GM18526 (cell line): ENCODE data around the gene EML6.

ENCODE experiments used
- POLR2A ChIP-seq: IDR thresholded peaks from 3 replicates; pipeline ENCODE4 v1.6.1; 2011; ENCODE audit not compliant: insufficient read length; ENCODE audit errors: extremely low read depth

The EML6 gene

DNA sequence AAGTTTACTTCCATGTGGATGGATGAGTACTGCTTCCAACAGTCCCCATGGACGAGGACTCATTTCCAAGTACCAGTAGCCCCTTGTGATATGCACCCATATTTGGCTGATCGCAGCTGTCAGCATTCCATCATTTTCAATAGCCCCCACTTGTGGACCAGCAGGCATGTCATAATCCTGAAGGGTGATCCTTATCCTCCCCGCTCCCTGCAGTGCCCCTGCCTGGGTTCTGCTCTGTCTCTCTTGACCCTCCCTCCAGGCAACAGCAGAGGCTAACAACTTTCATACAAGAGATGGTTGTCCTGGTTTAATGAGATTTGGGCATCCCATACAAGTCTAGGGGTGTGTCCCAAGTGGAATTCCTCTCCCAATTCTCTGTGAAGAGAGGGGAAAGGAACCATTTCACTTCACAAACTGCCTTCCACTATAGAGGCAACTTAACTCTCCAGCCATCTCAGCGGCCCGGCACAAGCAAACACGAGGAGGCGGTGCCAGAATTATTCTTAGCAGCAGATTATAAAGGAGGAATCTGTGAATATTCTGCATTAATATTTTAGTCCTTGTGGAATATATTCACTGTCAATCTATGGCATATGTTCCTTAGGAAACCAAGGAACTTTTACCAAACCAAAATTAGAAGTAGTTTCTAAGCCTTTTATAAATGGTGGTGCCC lies 216.1 kb downstream of the EML6 start:
- no peak for TF ChIP-seq POLR2A

DNA sequence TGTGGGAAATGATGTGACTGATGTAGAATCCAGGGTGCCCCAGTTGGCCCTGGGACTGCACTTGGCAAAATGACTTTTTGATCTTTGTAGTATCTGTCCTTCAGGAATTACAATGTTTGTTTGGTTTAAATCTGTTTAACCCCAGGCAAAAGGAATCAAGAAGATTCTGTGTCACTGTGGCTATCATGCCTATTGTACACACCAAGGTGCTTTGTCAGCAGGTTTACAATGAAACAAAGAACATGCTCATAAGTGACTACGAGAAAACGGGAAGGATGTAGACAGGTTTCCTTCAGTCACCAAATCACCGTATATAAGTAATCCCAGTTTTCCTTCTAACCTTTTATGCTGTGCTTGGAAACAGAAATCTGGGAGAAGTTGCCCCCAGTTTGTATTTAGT lies 217.3 kb downstream of the EML6 start:
- TF ChIP-seq POLR2A: no peak

DNA sequence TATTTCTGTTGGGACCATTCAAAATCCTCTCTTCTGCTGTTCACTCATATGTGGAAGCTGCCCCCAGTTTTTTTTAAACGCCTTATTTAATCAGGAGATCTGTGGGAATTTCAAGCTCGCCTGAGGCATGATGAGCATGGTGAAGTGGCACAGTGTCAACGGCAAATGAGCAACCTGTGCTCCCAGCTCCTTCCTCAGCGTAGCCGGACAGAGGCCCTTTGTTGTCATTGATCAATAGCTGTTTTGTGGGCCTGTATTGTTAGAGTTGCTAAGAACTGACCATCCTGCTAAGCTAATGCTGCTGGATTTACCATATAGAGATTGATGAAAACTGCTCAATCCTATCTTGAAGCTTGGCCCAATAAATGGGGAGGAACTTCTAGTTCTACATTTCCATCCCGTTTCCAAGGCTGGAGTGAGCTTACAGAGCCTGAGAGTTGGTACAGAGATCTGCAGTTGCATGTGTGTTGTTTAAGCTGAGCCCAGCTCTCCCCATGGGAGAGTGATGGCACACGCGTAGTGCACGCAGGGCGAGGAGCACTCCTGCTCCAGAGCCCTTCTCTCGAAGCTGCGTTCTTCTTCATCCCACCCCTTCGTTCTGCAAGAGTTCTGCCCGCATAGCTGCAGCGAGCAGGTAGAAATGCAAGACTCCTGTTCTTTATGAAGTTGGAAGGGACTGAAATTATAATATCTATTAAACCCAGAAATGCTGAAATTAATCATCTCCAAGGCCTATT lies 218.0 kb downstream of the EML6 start:
- TF ChIP-seq POLR2A: no peak

DNA sequence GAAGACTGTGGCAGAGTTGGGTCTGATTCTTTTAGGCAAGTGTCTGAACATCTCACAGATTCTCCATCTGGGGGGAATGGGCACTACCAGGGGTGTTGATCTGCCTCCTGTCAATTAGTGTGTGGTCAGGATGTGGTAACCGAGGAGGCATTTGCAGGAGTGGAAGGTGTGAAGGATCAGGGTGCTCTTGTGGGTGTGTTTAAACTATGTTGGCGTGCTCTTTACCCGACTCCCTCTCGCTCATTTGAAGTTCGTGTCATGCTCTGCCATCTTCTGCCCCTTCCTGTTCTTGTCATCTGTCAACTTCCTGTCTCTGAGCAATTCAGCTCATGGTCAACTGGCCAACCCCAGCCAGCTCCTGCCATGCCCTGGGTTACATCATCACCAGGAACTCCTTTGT lies 218.9 kb downstream of the EML6 start:
- no peak for TF ChIP-seq POLR2A

DNA sequence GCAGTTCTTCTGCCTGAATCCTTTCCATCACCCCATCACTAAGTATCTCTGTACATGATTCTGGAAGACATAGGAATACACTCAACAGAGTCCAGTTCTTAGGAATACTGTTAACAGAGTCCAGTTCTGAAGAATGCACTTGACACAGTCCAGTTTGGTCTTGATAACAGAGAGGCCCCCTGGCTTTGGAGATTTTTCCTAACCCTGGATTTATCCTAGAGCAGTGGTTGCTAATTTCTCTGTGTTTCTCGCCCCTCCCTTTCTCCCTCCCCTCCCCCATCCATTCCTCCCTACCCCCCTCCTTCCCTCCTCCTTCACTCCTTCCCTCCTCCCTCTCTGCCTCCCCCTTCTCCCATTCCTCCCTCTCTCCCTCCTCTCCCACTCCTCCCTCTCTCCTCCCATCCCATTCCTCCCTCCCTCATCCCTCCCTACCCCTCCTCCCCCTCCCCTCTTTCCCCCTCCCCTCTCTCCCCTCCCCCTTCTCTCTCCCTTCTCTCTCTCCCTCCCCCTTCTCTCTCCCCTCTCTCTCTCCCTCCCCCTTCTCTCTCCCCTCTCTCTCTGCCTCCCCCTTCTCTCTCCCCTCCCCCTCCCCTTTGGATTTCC lies 221.4 kb downstream of the EML6 start:
- no peak for TF ChIP-seq POLR2A

DNA sequence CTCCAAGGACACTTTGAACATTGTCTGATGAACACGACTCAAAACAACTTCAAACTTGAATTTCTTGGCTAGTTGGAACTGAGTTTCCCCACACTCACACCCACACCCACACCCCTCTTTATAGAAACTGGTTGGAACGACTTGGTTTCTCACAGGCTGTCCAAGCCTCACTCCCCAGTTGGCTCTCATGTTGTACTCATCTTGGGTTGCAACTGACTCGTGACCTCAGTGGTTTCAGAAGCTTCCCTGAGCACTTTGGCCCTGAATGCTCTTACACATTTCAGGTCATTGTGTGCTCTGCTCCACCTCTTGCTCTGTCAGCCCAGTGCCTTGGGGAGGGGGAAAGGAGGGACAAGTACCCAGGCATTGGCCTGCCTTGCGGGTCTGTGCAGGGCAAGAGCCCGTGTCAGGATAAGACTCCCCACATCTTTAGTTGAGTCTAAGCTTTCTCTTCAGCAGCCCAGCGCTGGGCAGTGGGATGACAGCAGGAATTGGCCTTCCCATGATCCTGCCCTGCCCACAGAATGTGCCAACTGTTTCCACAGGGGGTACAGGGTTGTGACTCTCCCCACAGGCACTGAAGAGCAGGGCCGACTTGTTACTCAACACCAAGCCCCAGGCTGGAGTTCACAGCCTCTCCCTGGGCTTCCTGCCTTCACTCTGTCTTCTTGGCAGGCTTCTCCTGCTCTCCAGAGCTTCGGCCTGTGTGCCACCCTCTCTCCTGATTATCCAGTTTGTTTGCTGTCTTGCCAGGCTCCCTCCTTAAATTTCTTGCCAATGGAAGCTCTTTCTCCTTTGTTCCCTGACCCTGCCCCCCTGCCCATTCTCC lies 222.1 kb downstream of the EML6 start:
- TF ChIP-seq POLR2A: no peak

DNA sequence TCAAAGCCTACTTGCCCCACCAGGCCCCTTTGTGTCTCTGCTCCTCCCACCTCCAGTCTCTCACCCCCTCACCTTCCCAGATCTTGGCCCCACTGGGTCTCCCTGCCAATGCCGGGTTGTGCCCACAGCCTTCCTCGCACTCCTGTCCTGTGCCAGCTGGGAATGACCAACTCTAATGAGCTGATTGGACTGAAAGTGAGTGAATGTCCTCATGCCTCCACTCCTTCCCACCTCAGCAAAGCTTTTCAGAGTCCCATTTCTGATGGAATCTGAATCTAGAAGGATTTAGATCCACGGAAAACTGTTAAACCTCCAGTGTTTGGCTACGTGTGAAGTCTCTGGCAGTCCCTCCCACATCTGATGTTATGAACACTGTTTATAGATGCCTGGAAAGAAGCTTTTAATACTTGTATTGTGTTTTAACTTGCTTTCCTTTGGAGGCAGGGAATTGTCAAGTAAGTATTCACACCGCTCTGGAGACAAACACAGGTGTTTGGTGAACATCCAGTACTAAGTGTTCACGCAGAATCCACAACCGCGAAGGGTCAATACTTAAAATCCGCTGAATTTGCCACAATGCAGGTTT lies 222.9 kb downstream of the EML6 start:
- TF ChIP-seq POLR2A: no peak

DNA sequence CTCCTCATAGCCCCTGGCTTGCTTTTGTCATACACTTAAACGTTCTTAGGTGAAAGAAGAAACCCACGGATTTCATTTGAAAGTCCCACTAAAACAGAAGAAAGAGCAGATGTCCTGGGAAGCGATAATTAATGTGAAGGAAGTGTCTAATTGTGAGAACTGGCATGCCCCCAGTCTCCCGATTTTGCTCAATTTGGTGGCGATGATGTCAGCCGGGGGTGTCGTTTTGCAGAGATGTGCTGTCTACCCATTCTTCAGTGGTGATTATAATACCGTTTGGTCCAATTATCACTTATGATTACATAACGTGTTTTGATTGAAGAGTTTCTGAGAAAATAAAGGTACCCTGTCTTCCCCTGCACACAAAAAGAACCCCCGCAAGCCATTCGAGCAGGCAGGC lies 223.7 kb downstream of the EML6 start:
- no peak for TF ChIP-seq POLR2A

DNA sequence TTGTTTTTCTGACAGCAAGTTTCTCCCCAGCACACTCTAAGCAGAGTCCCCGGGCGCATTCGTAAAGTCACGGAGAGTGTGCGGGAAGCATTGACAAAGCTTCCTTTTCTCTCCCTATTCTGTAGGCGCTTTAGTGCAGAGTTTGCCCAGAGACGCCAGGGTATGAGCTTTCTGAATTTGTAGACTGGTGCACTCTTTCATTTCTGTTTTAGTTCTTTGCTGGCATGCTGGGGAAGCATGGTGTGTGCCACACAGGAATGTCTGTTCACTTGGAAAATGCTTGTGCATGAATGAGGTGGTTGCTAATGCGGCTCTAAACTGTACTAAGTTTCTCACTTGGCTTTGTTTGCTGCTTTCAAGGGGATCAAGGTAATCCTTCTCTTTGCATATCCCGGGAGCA lies 224.2 kb downstream of the EML6 start:
- no peak for TF ChIP-seq POLR2A

DNA sequence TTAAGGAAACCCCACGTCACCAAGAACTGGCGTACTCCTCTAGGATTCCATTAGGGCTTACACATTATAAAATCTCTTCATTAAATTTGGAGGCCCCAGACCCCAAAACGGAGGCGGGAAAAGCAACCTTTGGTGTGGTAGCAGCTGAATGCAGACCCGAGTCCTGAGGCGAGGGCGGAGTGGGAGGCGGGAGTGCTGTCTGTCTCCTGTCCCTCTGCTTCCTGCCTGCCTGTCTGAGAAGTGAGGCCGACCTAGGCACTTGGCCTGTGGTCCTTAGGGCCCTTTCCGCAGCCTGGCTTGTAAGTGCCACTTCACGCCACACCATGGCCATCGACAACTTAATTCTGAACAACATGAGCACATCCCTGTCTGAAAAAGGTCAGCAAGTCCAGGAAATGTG lies 224.7 kb downstream of the EML6 start:
- TF ChIP-seq POLR2A: no peak

DNA sequence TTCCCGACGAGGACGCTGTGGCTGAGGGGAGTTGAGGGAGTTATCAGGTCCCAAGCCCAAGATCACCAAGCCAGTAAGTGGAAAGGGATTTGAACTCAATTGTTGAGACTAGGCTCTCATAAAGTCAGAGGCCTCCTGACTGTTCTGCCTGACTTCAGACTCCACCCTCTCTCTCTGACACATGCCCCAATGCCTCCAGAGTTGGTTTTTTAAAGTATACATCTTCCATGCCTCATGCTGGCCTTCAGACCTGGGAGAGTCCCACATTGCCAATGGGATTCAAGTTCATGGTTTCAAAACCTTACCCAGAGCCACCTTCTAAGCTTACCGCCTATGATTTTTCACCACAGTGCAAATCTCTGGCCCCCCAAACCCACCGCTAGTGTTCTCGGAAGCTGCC lies 226.0 kb downstream of the EML6 start:
- TF ChIP-seq POLR2A: no peak

DNA sequence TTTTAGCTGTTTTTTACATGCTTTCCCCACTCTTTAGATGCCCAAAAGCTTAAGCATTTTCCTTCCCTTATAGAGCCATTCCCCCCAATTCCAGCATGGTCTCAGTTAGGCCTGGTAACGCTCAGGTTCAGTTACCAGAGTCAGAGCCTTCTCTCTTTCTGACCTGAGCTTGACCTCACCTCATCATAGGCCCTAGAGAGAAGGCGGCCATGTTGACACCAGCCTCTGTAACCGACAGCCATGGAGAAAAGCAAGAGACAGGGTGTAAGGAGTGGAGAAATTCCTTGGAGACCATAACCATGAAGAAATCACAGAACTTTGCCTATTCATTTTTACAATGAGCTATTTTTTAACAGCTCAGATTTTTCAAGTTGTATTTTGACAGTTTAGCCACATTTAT lies 227.3 kb downstream of the EML6 start:
- TF ChIP-seq POLR2A: no peak

DNA sequence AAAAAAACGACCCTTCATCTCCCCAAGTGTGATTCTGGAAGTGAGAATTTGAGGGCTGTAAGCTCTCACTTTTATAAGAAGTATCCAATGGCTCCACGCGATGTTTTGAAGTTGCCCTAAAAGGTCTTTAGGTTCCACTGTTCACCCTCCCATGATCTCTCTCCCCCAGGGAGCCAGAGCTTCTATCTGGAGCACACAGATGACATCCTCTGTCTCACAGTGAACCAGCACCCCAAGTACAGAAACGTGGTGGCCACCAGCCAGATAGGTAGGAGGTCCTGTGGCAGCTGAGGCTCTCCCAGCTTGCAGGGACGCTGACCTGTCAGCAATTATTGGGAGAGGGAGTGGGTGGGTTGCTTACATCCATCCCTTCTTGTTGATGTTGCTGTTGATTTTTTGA lies 229.0 kb downstream of the EML6 start:
- TF ChIP-seq POLR2A: no peak

DNA sequence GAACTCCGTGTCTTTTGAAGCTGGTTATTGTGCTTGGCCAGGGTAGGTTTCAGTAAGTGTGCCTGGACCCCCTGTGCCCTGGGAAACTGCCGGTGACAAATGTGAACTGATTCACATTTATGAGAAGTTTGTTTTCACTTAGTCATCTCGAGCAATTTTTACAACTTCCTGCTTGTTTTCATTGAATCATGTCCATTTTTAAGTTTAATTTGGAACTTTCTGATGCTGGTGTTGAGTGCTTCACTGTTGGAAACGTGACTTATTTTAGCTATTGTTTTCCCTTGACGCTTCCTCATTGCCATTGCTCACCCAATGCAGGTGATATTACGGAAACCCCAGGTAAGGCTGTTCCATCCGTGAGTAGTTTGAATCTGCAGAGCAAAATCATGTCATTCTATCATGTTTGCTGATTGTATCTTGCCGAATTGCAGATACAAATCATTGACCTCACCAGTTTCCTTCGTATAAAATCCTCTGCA lies 229.6 kb downstream of the EML6 start:
- TF ChIP-seq POLR2A: no peak

DNA sequence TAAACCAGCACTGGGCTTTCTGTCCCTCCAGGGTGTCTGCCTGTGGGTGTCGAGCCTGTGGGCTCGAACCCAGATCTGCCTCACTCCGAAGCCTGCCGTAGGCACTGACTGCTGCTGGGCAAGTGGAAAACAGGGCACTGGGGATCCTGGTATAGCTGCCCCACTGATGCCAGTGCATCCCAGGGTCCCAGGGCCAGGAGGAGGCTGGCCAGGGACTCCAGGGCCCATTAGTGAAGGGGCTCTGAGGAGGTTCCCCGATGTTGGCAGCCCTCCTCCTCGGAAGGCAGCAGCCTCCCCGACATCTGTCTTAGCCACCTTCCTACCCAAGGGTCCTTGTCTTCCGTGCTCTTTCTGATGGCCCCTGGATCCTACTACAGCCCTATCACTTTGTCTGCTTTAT lies 230.7 kb downstream of the EML6 start:
- no peak for TF ChIP-seq POLR2A
